GM12801 (cell line): ENCODE measurements around the gene RNF111.

Source experiments
- TF ChIP-seq, protein P1 (sequence below): IDR thresholded peaks from one replicate; pipeline ENCODE4 v1.5.1; 2011; ENCODE audit warnings: control low read depth; ENCODE audit not compliant: insufficient read length; ENCODE audit errors: extremely low read depth

Gene RNF111

GRCh38 chr15:59002418-59002859 lies 15.0 kb downstream of the RNF111 start:
- TF ChIP-seq, protein P1, sequence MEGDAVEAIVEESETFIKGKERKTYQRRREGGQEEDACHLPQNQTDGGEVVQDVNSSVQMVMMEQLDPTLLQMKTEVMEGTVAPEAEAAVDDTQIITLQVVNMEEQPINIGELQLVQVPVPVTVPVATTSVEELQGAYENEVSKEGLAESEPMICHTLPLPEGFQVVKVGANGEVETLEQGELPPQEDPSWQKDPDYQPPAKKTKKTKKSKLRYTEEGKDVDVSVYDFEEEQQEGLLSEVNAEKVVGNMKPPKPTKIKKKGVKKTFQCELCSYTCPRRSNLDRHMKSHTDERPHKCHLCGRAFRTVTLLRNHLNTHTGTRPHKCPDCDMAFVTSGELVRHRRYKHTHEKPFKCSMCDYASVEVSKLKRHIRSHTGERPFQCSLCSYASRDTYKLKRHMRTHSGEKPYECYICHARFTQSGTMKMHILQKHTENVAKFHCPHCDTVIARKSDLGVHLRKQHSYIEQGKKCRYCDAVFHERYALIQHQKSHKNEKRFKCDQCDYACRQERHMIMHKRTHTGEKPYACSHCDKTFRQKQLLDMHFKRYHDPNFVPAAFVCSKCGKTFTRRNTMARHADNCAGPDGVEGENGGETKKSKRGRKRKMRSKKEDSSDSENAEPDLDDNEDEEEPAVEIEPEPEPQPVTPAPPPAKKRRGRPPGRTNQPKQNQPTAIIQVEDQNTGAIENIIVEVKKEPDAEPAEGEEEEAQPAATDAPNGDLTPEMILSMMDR: no peak

DNA sequence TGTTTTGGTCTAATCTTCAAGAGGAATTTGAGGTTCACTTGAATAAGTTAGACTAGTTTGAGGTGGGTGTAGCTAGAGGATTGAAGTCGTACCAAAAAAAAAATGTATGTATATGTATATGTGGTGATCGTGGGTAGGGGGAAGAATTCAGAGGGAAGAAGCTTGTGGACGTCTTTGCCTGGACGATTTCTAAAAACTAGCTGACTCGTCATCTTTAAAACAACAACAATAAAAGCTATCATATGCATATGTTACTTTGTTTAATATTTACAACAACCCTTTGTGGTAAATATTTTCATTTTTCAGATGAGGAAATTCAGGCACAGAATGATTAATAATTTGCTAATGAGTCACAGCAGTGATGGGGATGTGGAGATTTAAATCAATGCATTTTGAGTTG lies 18.1 kb downstream of the RNF111 start:
- TF ChIP-seq, protein P1: no peak

DNA sequence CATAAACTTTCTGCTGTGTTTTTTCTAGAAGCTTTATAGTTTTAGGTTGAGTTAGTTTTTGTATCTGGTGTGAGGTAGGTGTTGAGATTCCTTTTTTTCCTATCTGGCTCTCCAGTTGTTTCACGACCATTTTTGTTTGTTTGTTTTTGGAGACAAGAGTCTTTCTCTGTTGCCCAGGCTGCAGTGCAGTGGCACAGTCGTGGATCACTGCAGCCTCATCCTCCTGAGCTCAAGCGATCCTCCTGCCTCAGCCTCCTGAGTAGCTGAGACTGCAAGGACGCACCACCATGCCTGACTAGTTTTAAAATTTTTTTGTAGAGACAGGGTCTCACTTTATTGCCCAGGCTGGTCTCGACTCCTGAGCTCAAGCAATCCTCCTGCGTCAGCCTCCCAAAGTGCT lies 20.6 kb downstream of the RNF111 start:
- TF ChIP-seq, protein P1: no peak

DNA sequence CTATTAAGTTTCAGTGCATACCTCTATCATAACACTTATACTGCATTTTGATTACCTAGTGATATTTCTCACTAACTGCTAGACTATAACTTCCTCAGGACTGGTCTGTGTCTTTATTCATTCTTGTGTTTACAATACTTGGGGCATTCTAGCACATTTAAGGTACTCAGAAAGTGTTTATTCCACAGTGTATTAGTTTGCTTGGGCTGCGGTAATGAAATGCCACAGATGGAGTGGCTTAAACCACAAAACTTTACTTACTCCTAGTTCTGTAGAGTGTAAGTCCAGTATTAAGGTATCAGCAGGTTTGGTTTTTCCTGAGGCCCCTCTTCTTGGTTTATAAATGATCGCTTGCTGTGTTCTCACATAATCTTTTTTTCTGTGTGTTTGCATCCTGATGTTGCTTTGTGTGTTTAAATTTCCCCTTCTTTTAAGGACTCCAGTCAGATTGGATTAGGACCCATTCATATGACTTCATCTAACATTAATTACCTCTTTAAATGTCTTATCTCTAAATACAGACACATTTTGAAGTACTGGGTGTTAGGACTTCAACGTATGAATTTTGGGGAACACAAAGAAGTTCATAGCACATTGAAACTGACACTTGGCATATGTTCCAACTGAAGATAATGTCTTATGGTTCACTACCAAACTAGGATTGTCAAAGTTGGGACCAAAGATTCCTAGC lies 23.9 kb downstream of the RNF111 start:
- TF ChIP-seq, protein P1: no peak

DNA sequence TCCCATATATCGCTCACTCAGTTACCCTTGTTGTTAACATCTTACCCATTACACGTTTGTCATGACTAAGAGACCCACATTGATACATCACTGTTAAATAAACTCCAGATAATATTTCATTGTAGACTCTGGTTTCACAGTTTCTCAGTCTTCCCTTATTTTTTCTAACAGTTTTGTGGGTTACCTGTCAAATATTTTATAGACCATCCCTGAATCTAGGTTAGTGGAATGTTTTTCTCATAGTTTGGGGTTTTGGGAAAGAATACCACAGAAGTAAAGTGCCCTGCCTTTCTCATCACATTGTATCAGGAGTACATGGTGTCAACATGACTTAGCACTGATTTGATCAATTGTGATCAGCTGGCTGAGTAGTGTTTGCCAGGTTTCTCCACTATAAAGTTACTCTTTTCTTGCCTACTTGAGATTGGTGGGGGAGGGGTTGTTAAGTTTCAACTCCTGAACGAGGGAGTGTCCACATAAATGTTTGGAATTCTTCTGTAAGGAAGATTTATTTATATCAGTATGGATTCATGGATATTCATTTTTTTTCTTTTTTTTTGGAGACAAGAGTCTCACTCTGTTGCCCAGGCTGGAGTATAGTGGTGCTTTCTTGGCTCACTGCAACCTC lies 25.9 kb downstream of the RNF111 start:
- TF ChIP-seq, protein P1: no peak

DNA sequence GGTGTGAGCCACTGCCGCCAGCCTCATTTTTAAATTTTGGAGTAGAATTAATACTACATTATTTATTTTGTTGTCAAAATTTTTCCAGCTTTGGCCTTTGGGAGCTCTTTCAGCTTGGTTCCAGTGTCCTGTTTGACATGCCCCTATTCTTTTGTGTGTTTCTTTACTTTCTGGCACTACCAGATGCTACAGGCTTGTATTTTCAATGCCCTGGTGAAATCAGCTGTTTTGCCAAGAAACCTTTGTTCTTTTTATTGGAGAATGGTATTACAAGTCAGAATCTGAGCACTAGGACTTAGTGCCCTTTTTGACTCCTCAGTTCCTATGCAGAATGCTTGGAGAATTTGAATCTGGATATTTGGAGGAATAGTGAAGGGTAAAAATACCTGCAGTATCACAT lies 26.6 kb downstream of the RNF111 start:
- TF ChIP-seq, protein P1: no peak

DNA sequence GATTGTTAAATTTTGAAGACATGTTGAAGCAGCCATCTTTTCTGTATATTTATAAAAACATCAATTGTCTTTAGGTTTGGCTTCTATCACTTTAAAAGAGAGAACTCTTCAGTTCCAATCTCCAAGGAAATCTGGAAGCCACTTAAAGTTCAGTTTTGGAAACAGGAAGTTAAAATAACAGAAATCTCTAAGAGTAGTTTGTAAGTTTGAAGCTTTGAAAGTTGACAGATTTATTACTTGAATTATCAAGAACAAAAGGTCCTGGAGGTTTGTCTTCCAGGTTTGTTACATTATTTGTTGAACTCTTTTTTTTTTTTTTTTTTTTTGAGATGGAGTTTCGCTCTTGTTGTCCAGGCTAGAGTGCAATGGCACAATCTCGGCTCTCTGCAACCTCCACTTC lies 30.0 kb downstream of the RNF111 start:
- TF ChIP-seq, protein P1: no peak
